H1 (cell line): ENCODE data around the gene AGAP1. TPM values are rescaled to one million over a fixed set of nuclear protein-coding genes. Genes with fewer than 3 reads are reported as not detected.
A peak's percentile ranks its signal among the peaks of the same experiment; 100 is the strongest.

Source experiments
- CTCF ChIA-PET: fragments of 300-600 bp; sonication (Branson Sonifier 250); formaldehyde crosslinking; loops from one replicate; lab custom pipeline; 2021; ENCODE audit not compliant: partially characterized antibody; lab: Charles Lee
- POLR2A ChIA-PET: fragments of 300-600 bp; sonication (Branson Sonifier 250); formaldehyde crosslinking; loops from one replicate; lab custom pipeline; 2021; ENCODE audit warnings: inconsistent platforms; ENCODE audit not compliant: partially characterized antibody; lab: Charles Lee
- DNase-seq, 2 experiments: peaks; one replicate each; pipeline versions ENCODE4 v3.0.0 to v3.0.0-alpha.2; 2010 to 2022; ENCODE audit warnings: low spot score in 2 of 2, low read depth in 1 of 2, mixed read lengths in 1 of 2
- FAIRE-seq: peaks from 2 replicates; lab custom pipeline; 2011; peaks lifted over from hg19 to GRCh38; lab: Jason Lieb, UNC
- H2AFZ ChIP-seq: 2 replicates; pipeline ENCODE4 v1.8.1; 2012; ENCODE audit warnings: low read length, inconsistent platforms
- H2AK5ac ChIP-seq: 2 replicates; pipeline ENCODE4 v1.6.1; 2013; ENCODE audit warnings: low read depth, low read length
- H2BK120ac ChIP-seq: replicated peaks from 2 replicates; pipeline ENCODE3; 2013; ENCODE audit warnings: low read depth, low read length, inconsistent platforms
- H2BK12ac ChIP-seq: 2 replicates; pipeline ENCODE4 v1.6.1; 2013; ENCODE audit warnings: low read depth, low read length
- H2BK15ac ChIP-seq: 2 replicates; pipeline ENCODE4 v1.6.1; 2013; ENCODE audit warnings: low read length
- H2BK20ac ChIP-seq: 2 replicates; pipeline ENCODE4 v1.6.1; 2013; ENCODE audit warnings: low read length
- H2BK5ac ChIP-seq: 2 replicates; pipeline ENCODE4 v1.6.1; 2013; ENCODE audit warnings: low read depth, low read length
- H3K14ac ChIP-seq: 2 replicates; pipeline ENCODE4 v1.6.1; 2013; ENCODE audit warnings: inconsistent platforms; ENCODE audit not compliant: insufficient read length
- H3K18ac ChIP-seq: 2 replicates; pipeline ENCODE4 v1.6.1; 2013; ENCODE audit warnings: low read length; ENCODE audit errors: extremely low read depth
- H3K23ac ChIP-seq: 2 replicates; pipeline ENCODE4 v1.6.1; 2013; ENCODE audit warnings: inconsistent platforms; ENCODE audit not compliant: insufficient read length
- H3K23me2 ChIP-seq: 2 replicates; pipeline ENCODE4 v1.6.1; 2013; ENCODE audit warnings: low read depth, low read length
- H3K27ac ChIP-seq: 2 replicates; pipeline ENCODE4 v1.6.1; 2011; ENCODE audit warnings: low read depth, low read length, inconsistent platforms
- H3K27me3 ChIP-seq, 4 experiments: replicated peaks in 1 of 4; 1 replicate in 1 of 4; 2 replicates in 3 of 4; pipeline versions ENCODE4 v1.6.1 to v1.8.1; 2011 to 2013; ENCODE audit warnings: low read length in 3 of 4, mild to moderate bottlenecking in 3 of 4, inconsistent platforms in 2 of 4, mixed read lengths in 2 of 4, moderate library complexity in 1 of 4; ENCODE audit not compliant: control insufficient read depth in 3 of 4, insufficient read depth in 3 of 4; ENCODE audit errors: extremely low read depth in 1 of 4
- H3K36me3 ChIP-seq, 4 experiments: 2 replicates each; pipeline versions ENCODE4 v1.6.1 to v1.8.1; 2011 to 2013; ENCODE audit warnings: mild to moderate bottlenecking in 4 of 4, low read length in 3 of 4, moderate library complexity in 2 of 4, control low read depth in 1 of 4, inconsistent platforms in 1 of 4; ENCODE audit not compliant: insufficient read depth in 4 of 4, control insufficient read depth in 2 of 4
- H3K4ac ChIP-seq: replicated peaks from 2 replicates; pipeline ENCODE3; 2013; ENCODE audit warnings: low read length, low read depth, mixed read lengths, inconsistent platforms; ENCODE audit not compliant: insufficient read length
- H3K4me1 ChIP-seq, 4 experiments: replicated peaks in 1 of 4; 1 replicate in 1 of 4; 2 replicates in 3 of 4; pipeline versions ENCODE4 v1.6.1 to v1.8.1; 2011 to 2013; ENCODE audit warnings: low read length in 3 of 4, inconsistent platforms in 2 of 4, mixed read lengths in 1 of 4; ENCODE audit not compliant: insufficient read depth in 4 of 4, control insufficient read depth in 3 of 4
- H3K4me2 ChIP-seq, 2 experiments: 2 replicates each; pipeline versions ENCODE4 v1.6.1 to v1.8.1; 2011 to 2013; ENCODE audit warnings: low read depth in 2 of 2, low read length in 2 of 2, control low read depth in 1 of 2, inconsistent platforms in 1 of 2, mild to moderate bottlenecking in 1 of 2; ENCODE audit not compliant: insufficient read depth in 1 of 2
- H3K4me3 ChIP-seq, 4 experiments: fragments of 200-600, 300-600 bp in 1 of 4; sonication (generic), shearing (Covaris generic), sonication (Bioruptor Twin) in 1 of 4; 2 replicates each; pipeline versions ENCODE4 v1.5.1 to v1.8.1; 2011 to 2016; ENCODE audit warnings: low read length in 4 of 4, low read depth in 3 of 4, control low read depth in 2 of 4, inconsistent platforms in 2 of 4, mild to moderate bottlenecking in 2 of 4, mixed read lengths in 1 of 4, moderate library complexity in 1 of 4; ENCODE audit not compliant: insufficient read depth in 2 of 4; ENCODE audit errors: extremely low read depth in 1 of 4
- H3K56ac ChIP-seq: replicated peaks from 2 replicates; pipeline ENCODE3; 2013; ENCODE audit warnings: low read depth, mild to moderate bottlenecking, mixed read lengths, low read length, inconsistent platforms; ENCODE audit not compliant: insufficient read length
- H3K79me1 ChIP-seq: 2 replicates; pipeline ENCODE4 v1.6.1; 2013; ENCODE audit warnings: low read depth, low read length, control low read depth
- H3K79me2 ChIP-seq, 2 experiments: 2 replicates each; pipeline versions ENCODE4 v1.6.1 to v1.8.1; 2012 to 2013; ENCODE audit warnings: low read length in 2 of 2, mild to moderate bottlenecking in 2 of 2, inconsistent platforms in 1 of 2; ENCODE audit not compliant: insufficient read depth in 2 of 2, control insufficient read depth in 1 of 2
- H3K9ac ChIP-seq, 4 experiments: replicated peaks in 1 of 4; 1 replicate in 1 of 4; 2 replicates in 3 of 4; pipeline versions ENCODE4 v1.6.1 to v1.8.1; 2011 to 2013; ENCODE audit warnings: low read depth in 3 of 4, low read length in 3 of 4, control low read depth in 2 of 4, mild to moderate bottlenecking in 2 of 4, moderate library complexity in 2 of 4, inconsistent platforms in 1 of 4; ENCODE audit errors: extremely low read depth in 1 of 4
- H3K9me3 ChIP-seq, 2 experiments: 2 replicates each; pipeline versions ENCODE4 v1.6.1 to v1.8.1; 2012 to 2013; ENCODE audit warnings: mild to moderate bottlenecking in 2 of 2, moderate library complexity in 2 of 2, control low read depth in 1 of 2, inconsistent platforms in 1 of 2, low read depth in 1 of 2, low read length in 1 of 2, mixed read lengths in 1 of 2; ENCODE audit not compliant: insufficient read depth in 2 of 2
- H4K20me1 ChIP-seq, 2 experiments: replicated peaks in 1 of 2; 2 replicates each; pipeline versions ENCODE3 to v1.8.1; 2011 to 2013; ENCODE audit warnings: inconsistent platforms in 2 of 2, low read length in 2 of 2, mild to moderate bottlenecking in 1 of 2; ENCODE audit not compliant: insufficient read depth in 2 of 2, control insufficient read depth in 1 of 2
- H4K5ac ChIP-seq: 2 replicates; pipeline ENCODE4 v1.6.1; 2013; ENCODE audit warnings: low read length, low read depth, mixed read lengths, inconsistent platforms; ENCODE audit not compliant: insufficient read length
- H4K8ac ChIP-seq: 2 replicates; pipeline ENCODE4 v1.8.0; 2013; ENCODE audit warnings: mild to moderate bottlenecking, moderate library complexity, low read length, inconsistent platforms; ENCODE audit not compliant: insufficient read depth; ENCODE audit errors: extremely low read depth
- H4K91ac ChIP-seq: replicated peaks from 2 replicates; pipeline ENCODE3; 2013; ENCODE audit warnings: low read length, mixed read lengths, inconsistent platforms; ENCODE audit not compliant: insufficient read length
- JUND ChIP-seq: IDR thresholded peaks from 2 replicates; pipeline ENCODE4 v1.6.1; 2011; ENCODE audit warnings: mild to moderate bottlenecking, improper control_type of control experiment, low read length
- MAX ChIP-seq: IDR thresholded peaks from 2 replicates; pipeline ENCODE4 v1.6.1; 2012; ENCODE audit warnings: inconsistent platforms
- WGBS, 2 experiments: shearing (Covaris generic) in 1 of 2; methylation state at CpG; one replicate each; pipeline versions ENCODE4 v1.1.6 to v1.1.7; 2013 to 2015; ENCODE audit warnings: low lambda C conversion rate in 2 of 2, mixed read lengths in 2 of 2, inconsistent platforms in 1 of 2, low coverage in 1 of 2, missing lambda C conversion rate in 1 of 2; ENCODE audit not compliant: insufficient replicate concordance in 2 of 2, insufficient coverage in 1 of 2, insufficient read length in 1 of 2; ENCODE audit errors: extremely low coverage in 1 of 2, missing lambda C conversion rate in 1 of 2; 5-methylcytosine and 5-hydroxymethylcytosine counted together
- polyA plus RNA-seq, 7 experiments: library from polyadenylated mRNA; depleted of rRNA in 3 of 7; stranded (reverse) in 5 of 7; unstranded in 2 of 7; fragments of >200 nt in 5 of 7; fragments of 200-250 nt in 2 of 7; gene quantifications; 1 replicate in 5 of 7; 2 replicates in 1 of 7; 4 replicates in 1 of 7; pipeline versions ENCODE4 v1.2.1 to v1.2.3, GENCODE V29; 2011 to 2013; ENCODE audit warnings: missing spikeins in 2 of 7, mixed read lengths in 2 of 7
- total RNA-seq: library from RNA; stranded (reverse); fragmentation: NEBNext Ultra II Directional; extraction: Animal tissue kit (Norgen Biotek cat#: 25700); gene quantifications from 2 replicates; pipeline ENCODE4 v1.2.1, GENCODE V29; 2021

AGAP1 gene
- total and polyA plus RNA-seq, 2 of the 8 experiments (the other 6 are each of a cell fraction or from before 2014, with no cell fraction given), result 18.1 to 39.4 TPM

- Histone ChIP-seq H3K14ac (no peak overlapping the region), H4K20me1 (peaks cover 4 to 14% of the 10 kb centered on the region in 2 experiments), H3K27me3 (no peaks in the 10 kb centered on the region), H3K4ac (no peak overlapping the region), H2BK15ac (no peak overlapping the region), H2BK120ac (no peak overlapping the region), H3K79me2 (peaks cover 4 to 79% of the 10 kb centered on the region in 2 experiments; a peak in 3 of 4 replicates), H3K23ac (no peak overlapping the region), H3K18ac (no peak overlapping the region), H3K23me2 (no peaks in the 10 kb centered on the region), H2BK12ac (0 out of 2 replicates have a peak overlapping the region, but pooled peaks have one; percentile 2), H3K4me1 (peaks cover 0 to 19% (median 8%) of the 10 kb centered on the region in 4 experiments; a peak in 6 of 7 replicates), H3K4me3 (no peak overlapping the region), H4K91ac (no peak overlapping the region), H2BK5ac (no peak overlapping the region), H4K8ac (no peak overlapping the region), H2BK20ac (no peak overlapping the region), H3K79me1 (peaks cover 18% of the 10 kb centered on the region), H4K5ac (no peak overlapping the region), H3K9me3 (peaks cover 9 to 11% of the 10 kb centered on the region in 2 experiments; a peak in 3 of 4 replicates), H3K4me2 (no peak overlapping the region), H3K27ac (no peak overlapping the region), H2AFZ (no peak overlapping the region), H2AK5ac (no peak overlapping the region), H3K56ac (no peak overlapping the region), H3K36me3 (peaks cover 0 to 4% (median 0%) of the 10 kb centered on the region in 4 experiments; a peak in 2 of 8 replicates), H3K9ac (no peak overlapping the region)
- FAIRE-seq, result no peak
- 89% methylated on average over 9 of the region's 9 CpGs; no CpG with 5 or more reads in 1 of the 2 experiments for WGBS, 2 experiments
- POLR2A ChIA-PET, result interaction anchor here (1.0 kb wide), 1 partner anchor 76 kb away, joined by 3 read pairs; no protein-coding TSS in a partner anchor
- CTCF ChIA-PET, result interaction anchor here (0.7 to 2.0 kb wide), 7 partner anchors 16 to 114 kb away, joined by 3 to 9 read pairs (median 4); no protein-coding TSS in a partner anchor
- DNase-seq, result no peak
- TF ChIP-seq MAX (0 out of 2 replicates have a peak, but pooled peaks have one; percentile 14), JUND (no peak)
These were observed 77.3 kb downstream of the AGAP1 start for GRCh38 chr2:235570966-235571692.
